GM23248 (cell line): Measurements from ENCODE around the gene NOS1AP. TPM values are rescaled to one million over a fixed set of nuclear protein-coding genes. Genes with fewer than 3 reads are reported as not detected.
"Not testable (repeated sequence)": the region's sequence is repeated elsewhere in the genome, so short reads cannot be mapped to it uniquely, and the experiment has no call there.

Experiments
- DNase-seq: peaks from one replicate; pipeline ENCODE4 v3.0.0-alpha.2; 2015
- H2AFZ ChIP-seq: fragments of 200-600 bp; sonication (generic); 2 replicates; pipeline ENCODE4 v1.6.1; 2016; ENCODE audit warnings: antibody characterized with exemption
- H3F3A ChIP-seq: fragments of 200-600 bp; sonication (generic); 2 replicates; pipeline ENCODE4 v1.6.1; 2016; ENCODE audit warnings: mild to moderate bottlenecking, antibody characterized with exemption, mixed run types; ENCODE audit not compliant: insufficient read depth
- H3K27ac ChIP-seq: fragments of 200-600 bp; sonication (generic); 2 replicates; pipeline ENCODE4 v1.5.1; 2016; ENCODE audit warnings: mild to moderate bottlenecking
- H3K27me3 ChIP-seq: fragments of 200-600 bp; sonication (generic); replicated peaks from 2 replicates; pipeline ENCODE4 v1.6.1; 2016; ENCODE audit warnings: mild to moderate bottlenecking; ENCODE audit not compliant: insufficient read depth
- H3K36me3 ChIP-seq: fragments of 200-600 bp; sonication (generic); 2 replicates; pipeline ENCODE4 v1.6.1; 2016; ENCODE audit warnings: low read depth, mild to moderate bottlenecking
- H3K4me1 ChIP-seq: fragments of 200-600 bp; sonication (generic); 2 replicates; pipeline ENCODE4 v1.6.1; 2016; ENCODE audit warnings: mild to moderate bottlenecking; ENCODE audit not compliant: insufficient read depth
- H3K4me2 ChIP-seq: fragments of 200-600 bp; sonication (generic); one replicate; pipeline ENCODE4 v1.6.1; 2016; ENCODE audit warnings: mild to moderate bottlenecking; ENCODE audit not compliant: unreplicated experiment
- H3K4me3 ChIP-seq: fragments of 200-600 bp; sonication (generic); 2 replicates; pipeline ENCODE4 v1.5.1; 2016; ENCODE audit warnings: mild to moderate bottlenecking
- H3K79me2 ChIP-seq: fragments of 200-600 bp; sonication (generic); 2 replicates; pipeline ENCODE4 v1.6.1; 2016; ENCODE audit warnings: mild to moderate bottlenecking; ENCODE audit not compliant: insufficient read depth
- H3K9ac ChIP-seq: fragments of 200-600 bp; sonication (generic); 2 replicates; pipeline ENCODE4 v1.6.1; 2016; ENCODE audit warnings: mild to moderate bottlenecking
- H3K9me2 ChIP-seq: fragments of 200-600 bp; sonication (generic); 2 replicates; pipeline ENCODE4 v1.6.1; 2016; ENCODE audit warnings: mixed run types, mild to moderate bottlenecking, moderate library complexity; ENCODE audit not compliant: insufficient read depth
- H3K9me3 ChIP-seq: fragments of 200-600 bp; sonication (generic); one replicate; pipeline ENCODE4 v1.6.1; 2017; ENCODE audit warnings: low read depth
- H4K20me1 ChIP-seq: fragments of 200-600 bp; sonication (generic); 2 replicates; pipeline ENCODE4 v1.6.0; 2016; ENCODE audit not compliant: insufficient read depth
- EZH2 ChIP-seq: fragments of 200-600 bp; sonication (generic); IDR thresholded peaks from 2 replicates; pipeline ENCODE4 v1.6.1; 2018; ENCODE audit warnings: antibody characterized with exemption, mild to moderate bottlenecking; ENCODE audit not compliant: insufficient read depth, poor library complexity, severe bottlenecking
- EZH2phosphoT487 ChIP-seq: fragments of 200-600 bp; sonication (generic); IDR thresholded peaks from 2 replicates; pipeline ENCODE4 v1.6.1; 2018; ENCODE audit warnings: antibody characterized with exemption, moderate library complexity, mild to moderate bottlenecking, low read depth; ENCODE audit not compliant: insufficient read depth
- WGBS, 2 experiments: methylation state at CpG; one replicate each; pipeline ENCODE4 v1.1.6; 2015 to 2017; ENCODE audit warnings: low lambda C conversion rate in 2 of 2, low coverage in 1 of 2; ENCODE audit errors: missing lambda C conversion rate in 2 of 2; 5-methylcytosine and 5-hydroxymethylcytosine counted together
- in situ Hi-C: fragments of 300-500 bp; cut with MboI; formaldehyde crosslinking; loops from 2 replicates; pipeline ENCODE4 v1.15.0; 2020
- polyA plus RNA-seq: library from polyadenylated mRNA; unstranded; fragments of >200 nt; fragmentation: Nextera tagmentation; extraction: Ambion mirVana; gene quantifications from 2 replicates; pipeline ENCODE4 v1.2.1, GENCODE V29; 2016
- total RNA-seq: library from RNA; depleted of rRNA; stranded (reverse); fragments of >200 nt; shearing (Covaris generic); gene quantifications from 2 replicates; pipeline ENCODE4 v1.2.3, GENCODE V29; 2014

The NOS1AP gene
- total and polyA plus RNA-seq, 2 experiments from 2014 or later = 0.18 TPM; not detected in 1

- no peak overlapping the region for H3K4me3 ChIP-seq
- no peak overlapping the region for H3K4me2 ChIP-seq
- in situ Hi-C loops = no loop called here
- no peaks in the 10 kb centered on the region for H3K4me1 ChIP-seq
- H3K27me3 ChIP-seq = no peaks in the 10 kb centered on the region
- no peak overlapping the region for H3K27ac ChIP-seq
- no peaks in the 10 kb centered on the region for H3K79me2 ChIP-seq
- no peaks in the 10 kb centered on the region for H3K9me3 ChIP-seq
- TF ChIP-seq EZH2 (no peak), EZH2phosphoT487 (no peak)
- H3F3A ChIP-seq = no peaks in the 10 kb centered on the region
- H3K36me3 ChIP-seq = no peaks in the 10 kb centered on the region
- H3K9ac ChIP-seq = no peak overlapping the region
- no peaks in the 10 kb centered on the region for H3K9me2 ChIP-seq
- H2AFZ ChIP-seq = no peak overlapping the region
- 96 to 100% methylated on average over 1 of the region's 1 CpG for WGBS, 2 experiments
- DNase-seq = no peak
- H4K20me1 ChIP-seq = no peaks in the 10 kb centered on the region
These were observed 8.3 kb downstream of the NOS1AP start for GRCh38 chr1:162077648-162078299.

DNA sequence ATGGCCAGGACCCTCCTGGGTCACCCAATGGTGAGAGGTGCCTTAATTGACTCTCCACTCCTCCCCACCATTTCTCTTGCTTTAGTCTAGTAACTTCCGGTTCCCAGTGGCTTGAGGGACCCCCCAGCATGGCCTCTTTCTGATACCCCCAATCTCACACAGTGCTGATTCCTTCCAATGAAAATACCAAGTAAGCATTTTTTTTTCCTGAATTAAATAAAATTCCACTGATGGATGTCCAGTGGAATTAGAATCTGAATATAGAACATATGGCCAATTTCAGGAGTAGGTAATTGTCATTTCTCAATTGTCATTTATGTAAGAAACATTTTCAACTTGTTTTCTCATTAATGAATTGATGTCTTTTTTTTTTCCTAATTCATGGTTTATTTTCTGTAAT is 9.5 kb downstream of the NOS1AP start:
- 53 to 56% methylated on average over 1 of the region's 1 CpG for WGBS, 2 experiments

DNA sequence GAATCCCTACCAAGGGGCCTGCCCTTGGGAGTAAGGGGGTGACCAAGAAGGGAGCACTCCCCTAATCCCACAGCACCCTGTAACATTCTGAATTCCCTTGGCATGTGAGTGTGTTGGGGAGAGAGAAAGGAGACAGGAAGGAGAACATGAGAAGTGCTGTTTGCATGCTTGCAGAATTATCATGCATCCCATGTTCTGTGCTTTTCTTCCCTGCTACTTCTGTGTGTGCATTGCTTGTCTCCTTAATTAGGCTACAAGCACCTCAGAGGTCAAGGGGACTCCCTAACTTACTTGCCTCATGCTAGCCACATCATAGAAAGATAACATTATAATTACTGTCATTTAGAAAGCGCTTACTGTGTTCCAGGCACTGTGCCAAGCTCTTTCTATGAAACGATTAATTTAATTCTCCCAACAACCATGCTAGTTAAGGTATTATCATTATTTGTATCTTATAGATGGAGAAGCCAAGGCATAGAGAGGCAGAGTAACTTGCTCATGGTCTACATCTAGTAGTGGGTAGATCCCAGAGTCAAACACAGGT is 11.1 kb downstream of the NOS1AP start:
- no peaks in the 10 kb centered on the region for H3F3A ChIP-seq
- H3K9ac ChIP-seq = no peak overlapping the region
- H3K9me3 ChIP-seq = no peaks in the 10 kb centered on the region
- no peaks in the 10 kb centered on the region for H4K20me1 ChIP-seq
- H3K27me3 ChIP-seq = no peaks in the 10 kb centered on the region
- no peaks in the 10 kb centered on the region for H3K79me2 ChIP-seq
- 54 to 59% methylated on average over 2 of the region's 2 CpGs for WGBS, 2 experiments
- no peak overlapping the region for H2AFZ ChIP-seq
- in situ Hi-C loops = no loop called here
- H3K4me3 ChIP-seq = no peak overlapping the region
- H3K9me2 ChIP-seq = no peaks in the 10 kb centered on the region
- DNase-seq = no peak
- H3K27ac ChIP-seq = no peak overlapping the region
- no peak for TF ChIP-seq EZH2phosphoT487
- no peak for TF ChIP-seq EZH2
- H3K4me2 ChIP-seq = no peak overlapping the region
- H3K4me1 ChIP-seq = no peaks in the 10 kb centered on the region
- no peaks in the 10 kb centered on the region for H3K36me3 ChIP-seq

More for the DNA sequence above, 9.5 kb downstream of the NOS1AP start:
- no peaks in the 10 kb centered on the region for H3K9me2 ChIP-seq
- no peaks in the 10 kb centered on the region for H3F3A ChIP-seq
- H3K9me3 ChIP-seq = no peaks in the 10 kb centered on the region
- no peaks in the 10 kb centered on the region for H3K4me1 ChIP-seq
- H3K9ac ChIP-seq = no peak overlapping the region
- H3K79me2 ChIP-seq = no peaks in the 10 kb centered on the region
- H3K36me3 ChIP-seq = no peaks in the 10 kb centered on the region
- no peak for TF ChIP-seq EZH2
- no peak for TF ChIP-seq EZH2phosphoT487
- no peak overlapping the region for H2AFZ ChIP-seq
- H3K4me2 ChIP-seq = no peak overlapping the region
- no peak overlapping the region for H3K27ac ChIP-seq
- no peaks in the 10 kb centered on the region for H4K20me1 ChIP-seq
- no peak overlapping the region for H3K4me3 ChIP-seq
- in situ Hi-C loops = no loop called here
- DNase-seq = no peak
- no peaks in the 10 kb centered on the region for H3K27me3 ChIP-seq

DNA sequence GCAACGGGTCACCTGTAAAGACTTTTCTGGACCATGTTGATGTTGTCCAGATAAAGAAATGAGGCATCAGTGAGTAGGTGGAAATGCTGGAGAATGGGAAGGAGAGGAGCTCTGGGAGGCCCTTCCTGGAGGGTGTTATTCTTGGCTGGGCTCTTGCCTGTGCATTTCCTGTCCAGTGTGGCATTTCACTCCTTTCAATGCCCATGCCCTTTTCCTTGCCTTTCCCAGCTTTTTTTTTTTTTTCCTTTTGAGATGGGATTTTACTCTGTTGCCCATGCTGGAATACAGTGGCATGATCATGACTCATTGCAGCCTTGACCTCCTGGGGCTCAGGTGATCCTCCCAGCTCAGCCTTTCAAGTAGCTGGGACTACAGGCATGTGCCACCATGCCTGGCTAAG is 11.8 kb downstream of the NOS1AP start:
- H3K79me2 ChIP-seq = no peaks in the 10 kb centered on the region
- H4K20me1 ChIP-seq = no peaks in the 10 kb centered on the region
- H2AFZ ChIP-seq = no peak overlapping the region
- no peaks in the 10 kb centered on the region for H3K9me2 ChIP-seq
- H3K36me3 ChIP-seq = no peaks in the 10 kb centered on the region
- no peak for DNase-seq
- TF ChIP-seq EZH2 (no peak), EZH2phosphoT487 (no peak)
- no peak overlapping the region for H3K9ac ChIP-seq
- WGBS, 2 experiments = 74 to 78% methylated on average over 1 of the region's 1 CpG
- H3K27ac ChIP-seq = no peak overlapping the region
- no peaks in the 10 kb centered on the region for H3K27me3 ChIP-seq
- in situ Hi-C loops = no loop called here
- no peaks in the 10 kb centered on the region for H3K4me1 ChIP-seq
- no peaks in the 10 kb centered on the region for H3F3A ChIP-seq
- no peak overlapping the region for H3K4me3 ChIP-seq
- no peaks in the 10 kb centered on the region for H3K9me3 ChIP-seq
- no peak overlapping the region for H3K4me2 ChIP-seq

DNA sequence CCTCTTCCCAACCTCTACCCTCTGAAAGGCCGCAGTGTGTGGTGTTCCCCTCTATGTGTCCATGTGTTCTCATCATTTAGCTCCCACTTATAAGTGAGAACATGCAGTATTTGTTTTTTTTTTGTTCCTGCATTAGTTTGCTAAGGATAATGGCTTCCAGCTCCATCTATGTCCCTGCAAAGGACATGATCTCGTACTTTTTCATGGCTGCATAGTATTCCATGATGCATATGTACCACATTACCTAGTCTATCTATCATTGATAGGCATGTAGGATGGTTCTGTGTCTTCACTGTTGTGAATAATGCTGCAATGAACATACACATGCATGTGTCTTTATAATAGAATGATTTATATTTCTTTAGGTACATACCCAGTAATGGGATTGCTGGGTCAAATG is 12.6 kb downstream of the NOS1AP start:
- H3K27ac ChIP-seq, H3K4me3 ChIP-seq, H3K4me2 ChIP-seq, H3K9me2 ChIP-seq, DNase-seq, H3F3A ChIP-seq, H3K36me3 ChIP-seq, H2AFZ ChIP-seq, H3K27me3 ChIP-seq, in situ Hi-C loops, H3K9me3 ChIP-seq, H4K20me1 ChIP-seq, H3K79me2 ChIP-seq, H3K9ac ChIP-seq, H3K4me1 ChIP-seq: not testable (repeated sequence)
- 59 to 60% methylated on average over 2 of the region's 2 CpGs for WGBS, 2 experiments
